Omental fat pad (tissue), 4 donors: Measurements from ENCODE around the gene ACSM2B. TPM values are rescaled to one million over a fixed set of nuclear protein-coding genes. Genes with fewer than 3 reads are reported as not detected.
A peak's percentile ranks its signal among the peaks of the same experiment; 100 is the strongest.
"Not testable (repeated sequence)": the region's sequence is repeated elsewhere in the genome, so short reads cannot be mapped to it uniquely, and the experiment has no call there.

ENCODE experiments used
- ATAC-seq: fragments of 150-250 bp; one replicate; pipeline ENCODE4 v1.9.1; 2016; ENCODE audit warnings: mild to moderate bottlenecking, moderate library complexity; ENCODE audit not compliant: low FRiP score
- DNase-seq: peaks from one replicate; pipeline ENCODE4 v3.0.0-alpha.2; 2019; ENCODE audit warnings: low spot score
- total RNA-seq, 4 donors: library from RNA; depleted of rRNA; stranded (reverse); fragments of >200 nt; gene quantifications; one replicate each; pipeline ENCODE4 v1.1.0, GENCODE V29; 2016
- TF ChIP-seq, protein P1 (sequence below), 3 donors: fragments of 450-650 bp; IDR thresholded peaks; one replicate each; pipeline ENCODE4 v1.5.1; 2016 to 2017; ENCODE audit warnings: antibody characterized with exemption in 3 of 3, mild to moderate bottlenecking in 3 of 3, moderate library complexity in 2 of 3

The ACSM2B gene
- total RNA-seq, 4 donors from 2014 or later, result 0.12 TPM; not detected in 3

DNA sequence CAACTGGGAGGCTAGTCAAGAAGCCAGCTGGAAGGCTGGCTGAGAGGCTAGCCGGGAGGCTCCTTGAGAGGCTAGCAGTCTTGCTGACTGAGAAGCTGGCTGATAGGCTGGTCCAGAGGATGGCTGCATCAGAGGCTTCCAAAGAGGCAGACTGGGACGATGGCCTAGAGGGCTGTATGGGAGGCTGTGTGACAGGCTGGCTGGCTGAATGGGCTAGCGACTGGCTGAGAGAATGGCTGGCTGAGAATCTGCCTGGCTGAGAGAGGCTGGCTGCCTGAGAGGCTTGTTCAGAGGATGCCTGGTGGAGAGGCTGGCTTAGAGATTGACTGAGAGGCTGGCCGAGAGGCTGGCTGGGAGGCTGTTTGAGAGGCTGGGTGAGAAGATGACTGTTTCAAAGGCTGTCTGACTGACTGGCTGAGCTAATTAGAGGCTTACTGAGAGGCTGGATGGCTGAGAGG, 34.8 kb upstream of the ACSM2B start:
- TF ChIP-seq, protein P1, sequence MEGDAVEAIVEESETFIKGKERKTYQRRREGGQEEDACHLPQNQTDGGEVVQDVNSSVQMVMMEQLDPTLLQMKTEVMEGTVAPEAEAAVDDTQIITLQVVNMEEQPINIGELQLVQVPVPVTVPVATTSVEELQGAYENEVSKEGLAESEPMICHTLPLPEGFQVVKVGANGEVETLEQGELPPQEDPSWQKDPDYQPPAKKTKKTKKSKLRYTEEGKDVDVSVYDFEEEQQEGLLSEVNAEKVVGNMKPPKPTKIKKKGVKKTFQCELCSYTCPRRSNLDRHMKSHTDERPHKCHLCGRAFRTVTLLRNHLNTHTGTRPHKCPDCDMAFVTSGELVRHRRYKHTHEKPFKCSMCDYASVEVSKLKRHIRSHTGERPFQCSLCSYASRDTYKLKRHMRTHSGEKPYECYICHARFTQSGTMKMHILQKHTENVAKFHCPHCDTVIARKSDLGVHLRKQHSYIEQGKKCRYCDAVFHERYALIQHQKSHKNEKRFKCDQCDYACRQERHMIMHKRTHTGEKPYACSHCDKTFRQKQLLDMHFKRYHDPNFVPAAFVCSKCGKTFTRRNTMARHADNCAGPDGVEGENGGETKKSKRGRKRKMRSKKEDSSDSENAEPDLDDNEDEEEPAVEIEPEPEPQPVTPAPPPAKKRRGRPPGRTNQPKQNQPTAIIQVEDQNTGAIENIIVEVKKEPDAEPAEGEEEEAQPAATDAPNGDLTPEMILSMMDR (IDR thresholded peaks at IDR 0.05), result no peak
- ATAC-seq, result no peak

GRCh38 chr16:20610211-20610891, 34.2 kb upstream of the ACSM2B start:
- TF ChIP-seq, protein P1 (IDR thresholded peaks at IDR 0.05), result no peak
- ATAC-seq (no peak), DNase-seq (no peak)

More for the DNA sequence above, 34.8 kb upstream of the ACSM2B start:
- DNase-seq, result no peak

- ATAC-seq, result peak; percentile 41
- not testable (repeated sequence) for DNase-seq
Measured at GRCh38 chr16:20602205-20602604, 26.0 kb upstream of the ACSM2B start.

DNA sequence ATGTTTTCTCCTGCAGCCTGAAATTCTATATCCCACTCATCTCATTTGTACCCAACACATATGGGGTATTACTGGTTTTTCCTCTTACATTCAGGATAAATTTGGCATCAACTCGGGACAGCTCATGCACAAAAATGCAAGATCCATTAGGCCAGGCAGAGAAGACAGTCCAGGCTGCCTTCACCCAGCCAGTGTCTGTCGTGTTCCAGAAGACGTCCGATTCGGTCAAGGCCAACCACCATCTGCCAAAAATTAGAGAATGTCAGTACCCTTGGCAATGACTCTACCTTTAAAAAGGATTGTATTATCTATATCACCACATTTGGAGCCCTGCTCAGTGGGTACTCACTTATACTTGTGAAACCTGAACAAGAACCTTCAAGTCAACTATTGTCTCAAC, 23.3 kb upstream of the ACSM2B start:
- not testable (repeated sequence) for ATAC-seq, DNase-seq

- DNase-seq (no peak), ATAC-seq (no peak)
- TF ChIP-seq, protein P1 (IDR thresholded peaks at IDR 0.05), result no peak
Measured at GRCh38 chr16:20598832-20599469, 22.8 kb upstream of the ACSM2B start.

DNA sequence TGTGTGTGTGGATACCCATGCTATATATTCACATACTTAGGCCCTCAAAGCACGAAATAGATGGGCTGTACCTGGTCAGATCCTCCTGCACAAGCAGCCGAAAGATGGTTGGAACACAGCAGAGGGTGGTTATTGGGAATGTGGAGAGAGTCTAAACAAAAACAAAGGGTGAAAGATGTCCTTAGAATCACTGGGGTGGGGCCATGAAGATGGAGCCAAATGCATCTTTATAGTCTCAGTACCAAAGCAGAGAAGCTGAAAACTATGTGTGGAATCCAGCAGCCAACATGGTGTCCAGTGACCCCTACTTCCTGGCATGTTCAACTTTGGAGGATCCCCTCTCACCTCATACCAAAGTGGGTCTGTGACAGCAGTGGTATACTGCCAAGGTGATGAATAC, 19.5 kb upstream of the ACSM2B start:
- DNase-seq, ATAC-seq: not testable (repeated sequence)

DNA sequence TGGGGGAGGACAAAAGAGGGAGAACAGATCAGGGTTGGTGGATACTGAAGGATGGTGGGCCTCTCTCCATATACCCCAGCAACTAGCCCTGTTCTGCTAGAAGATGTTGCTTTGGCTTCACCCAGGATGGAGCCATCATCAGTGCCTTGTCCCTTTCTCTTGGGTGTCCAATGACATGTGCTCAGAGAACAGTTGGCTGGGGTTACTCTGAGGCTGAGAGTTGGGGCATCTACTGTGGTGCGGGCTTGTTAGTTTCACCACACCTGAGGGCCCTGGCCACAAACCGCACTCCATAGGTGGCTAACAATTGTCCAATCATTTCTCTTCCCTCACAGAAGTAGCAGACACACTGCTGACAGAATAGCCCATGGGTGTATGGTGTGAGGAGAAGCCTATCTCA, 18.9 kb upstream of the ACSM2B start:
- not testable (repeated sequence) for DNase-seq, ATAC-seq

GRCh38 chr16:20592780-20593179, 16.6 kb upstream of the ACSM2B start:
- not testable (repeated sequence) for ATAC-seq, DNase-seq

GRCh38 chr16:20589486-20589885, 13.3 kb upstream of the ACSM2B start:
- ATAC-seq, DNase-seq: not testable (repeated sequence)

- not testable (repeated sequence) for DNase-seq
- ATAC-seq, result peak; percentile 54
Measured at GRCh38 chr16:20587645-20588074, 11.5 kb upstream of the ACSM2B start.

DNA sequence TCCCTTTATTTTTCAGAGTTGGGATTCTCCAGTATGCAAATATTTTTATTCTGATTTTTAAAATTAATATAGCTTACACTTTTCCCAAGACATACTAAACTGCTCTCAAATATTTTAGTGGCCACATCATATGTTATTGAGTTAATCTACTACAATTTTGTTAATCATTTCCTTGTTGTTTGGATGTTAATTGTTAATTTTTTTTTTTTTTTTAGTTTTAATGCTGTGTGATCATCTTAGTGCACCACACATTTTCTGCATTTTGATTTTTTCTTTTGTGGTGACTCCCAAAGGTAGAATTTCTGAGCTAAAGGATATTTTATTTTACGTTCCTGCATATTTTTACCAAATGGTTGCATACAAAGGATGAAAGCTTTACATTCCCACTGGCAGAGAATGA, 10.5 kb upstream of the ACSM2B start:
- DNase-seq, ATAC-seq: not testable (repeated sequence)

DNA sequence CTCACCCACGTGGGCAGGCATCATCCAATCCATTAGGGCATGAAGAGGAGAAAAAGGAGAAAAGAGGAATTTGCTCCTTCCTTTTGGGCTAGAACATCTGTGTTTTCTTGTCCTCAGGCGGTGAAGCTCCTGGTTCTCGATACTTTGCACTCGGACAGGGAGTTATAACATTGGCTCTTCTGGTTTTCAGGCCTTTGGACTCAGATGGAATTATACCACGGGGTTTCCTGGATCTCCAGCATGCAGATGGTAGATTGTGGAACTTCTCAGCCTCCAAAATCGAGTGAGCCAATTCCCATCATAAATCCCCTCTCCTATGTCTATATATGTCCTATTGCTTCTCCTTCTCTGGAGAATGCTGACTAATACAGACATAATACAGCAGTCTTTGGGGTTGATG, 9.9 kb upstream of the ACSM2B start:
- not testable (repeated sequence) for DNase-seq, ATAC-seq

DNA sequence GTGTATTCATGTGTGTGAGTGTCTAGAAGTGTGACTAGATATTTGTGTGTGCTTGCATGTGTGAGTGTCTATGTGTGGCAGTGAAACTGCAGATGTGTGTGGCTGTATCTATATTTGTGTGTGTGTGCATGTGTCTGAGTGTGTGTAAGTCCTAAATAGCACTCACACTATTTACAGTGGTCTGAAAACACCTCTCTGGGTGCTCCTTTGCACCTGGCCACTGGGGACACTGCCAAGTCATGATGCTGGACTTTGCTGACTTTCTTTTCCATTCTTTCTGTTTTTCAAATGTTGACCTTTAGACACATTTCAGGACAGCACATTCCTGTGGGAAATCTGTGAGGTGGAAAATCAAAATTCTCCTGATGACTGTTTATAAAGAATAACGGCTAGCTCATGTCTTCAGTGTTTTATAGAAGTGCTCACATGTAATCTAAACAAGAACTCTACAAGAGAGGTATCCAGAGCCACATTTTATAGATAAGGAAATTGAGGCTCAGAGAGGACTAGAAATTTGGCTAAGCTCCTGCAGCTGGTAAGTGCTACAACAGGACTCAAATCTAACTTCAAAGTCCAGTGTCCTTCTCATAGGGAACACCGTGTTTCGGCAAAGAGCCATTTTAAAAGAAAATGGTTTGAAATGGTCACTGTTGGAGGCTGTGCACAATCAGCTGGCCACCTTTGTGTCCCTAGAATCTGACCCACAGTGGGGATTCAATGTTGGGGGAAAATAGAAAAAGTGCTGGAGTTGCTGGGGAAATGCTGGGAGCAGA, 4.5 kb upstream of the ACSM2B start:
- DNase-seq, ATAC-seq: not testable (repeated sequence)

GRCh38 chr16:20578091-20578490, 1.9 kb upstream of the ACSM2B start:
- not testable (repeated sequence) for DNase-seq, ATAC-seq

- DNase-seq, ATAC-seq: not testable (repeated sequence)
Measured at GRCh38 chr16:20569117-20569651, 7.0 kb downstream of the ACSM2B start.
